GM18867 (cell line): ENCODE results near the gene SV2C.
"Not testable (repeated sequence)": the region's sequence is repeated elsewhere in the genome, so short reads cannot be mapped to it uniquely, and the experiment has no call there.

Experiments
- ATAC-seq: cut with Tn5 transposase; IDR thresholded peaks from one replicate; pipeline ENCODE4 v1.9.1; 2021; ENCODE audit warnings: mild to moderate bottlenecking, moderate library complexity; ENCODE audit not compliant: unreplicated experiment

The SV2C gene

DNA sequence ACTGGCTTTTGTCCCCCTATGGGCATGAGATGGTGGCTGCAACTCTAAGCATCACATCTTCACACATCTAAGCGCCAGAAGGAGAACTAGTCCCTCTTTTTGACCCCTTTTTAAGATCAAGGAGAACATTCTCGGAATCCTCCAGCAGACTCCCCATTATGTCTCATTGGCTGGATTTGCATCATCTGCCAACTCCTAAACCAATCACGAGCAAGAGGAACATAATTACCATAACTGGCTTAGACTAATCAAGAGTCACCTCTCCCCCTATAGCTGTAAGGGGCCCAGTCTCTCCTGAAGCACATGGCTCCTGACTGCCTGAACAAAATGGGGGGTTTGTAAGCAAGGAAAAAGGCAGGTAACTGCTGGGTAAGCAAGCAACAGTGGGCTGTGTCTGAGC lies 251.4 kb downstream of the SV2C start:
- ATAC-seq = no peak

DNA sequence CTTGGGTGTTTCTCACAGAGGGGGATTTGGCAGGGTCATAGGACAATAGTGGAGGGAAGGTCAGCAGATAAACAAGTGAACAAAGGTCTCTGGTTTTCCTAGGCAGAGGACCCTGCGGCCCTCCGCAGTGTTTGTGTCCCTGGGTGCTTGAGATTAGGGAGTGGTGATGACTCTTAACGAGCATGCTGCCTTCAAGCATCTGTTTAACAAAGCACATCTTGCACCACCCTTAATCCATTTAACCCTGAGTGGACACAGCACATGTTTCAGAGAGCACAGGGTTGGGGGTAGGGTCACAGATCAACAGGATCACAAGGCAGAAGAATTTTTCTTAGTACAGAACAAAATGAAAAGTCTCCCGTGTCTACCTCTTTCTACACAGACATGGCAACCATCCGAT lies 252.3 kb downstream of the SV2C start:
- ATAC-seq = not testable (repeated sequence)

DNA sequence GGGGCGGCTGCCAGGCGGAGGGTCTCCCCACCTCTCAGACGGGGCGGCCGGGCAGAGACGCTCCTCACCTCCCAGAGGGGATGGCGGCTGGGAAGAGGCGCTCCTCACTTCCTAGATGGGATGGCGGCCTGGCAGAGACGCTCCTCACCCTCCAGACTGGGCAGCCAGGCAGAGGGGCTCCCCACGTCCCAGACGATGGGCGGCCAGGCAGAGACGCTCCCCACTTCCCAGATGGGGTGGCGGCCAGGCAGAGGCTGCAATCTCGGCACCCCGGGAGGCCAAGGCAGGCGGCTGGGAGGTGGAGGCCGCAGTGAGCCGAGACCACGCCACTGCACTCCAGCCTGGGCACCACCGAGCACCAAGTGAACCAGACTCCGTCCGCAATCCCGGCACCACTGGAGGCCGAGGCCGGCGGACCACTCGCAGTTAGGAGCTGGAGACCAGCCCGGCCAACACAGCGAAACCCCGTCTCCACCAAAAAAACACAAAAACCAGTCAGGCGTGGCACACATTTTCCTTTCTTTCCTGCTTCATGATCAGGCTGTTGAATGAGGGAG lies 253.1 kb downstream of the SV2C start:
- not testable (repeated sequence) for ATAC-seq

DNA sequence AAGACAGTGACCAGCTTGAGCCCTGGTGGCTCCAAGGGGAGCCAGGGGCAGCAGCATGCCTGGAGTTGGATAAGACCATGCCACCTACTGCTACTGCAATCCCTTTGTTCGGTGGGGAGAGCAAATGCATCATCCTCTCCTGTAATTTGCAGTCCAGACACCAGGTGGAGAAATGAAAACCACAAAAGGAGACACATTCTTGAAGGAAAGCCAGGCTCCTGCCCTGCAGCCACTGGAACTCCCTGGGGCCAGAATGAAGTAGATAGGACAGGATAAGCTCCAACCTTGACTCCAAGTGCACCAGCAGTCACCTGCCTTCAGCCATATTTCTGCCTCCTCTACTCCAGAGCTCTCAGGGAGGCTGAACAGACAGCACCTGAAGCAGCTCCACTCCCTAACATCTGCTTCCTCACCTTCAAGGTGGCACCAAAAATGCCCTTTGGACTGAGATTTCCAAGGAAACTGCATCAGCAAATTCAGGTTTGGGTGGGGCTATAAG lies 254.8 kb downstream of the SV2C start:
- peak; percentile 81 for ATAC-seq

DNA sequence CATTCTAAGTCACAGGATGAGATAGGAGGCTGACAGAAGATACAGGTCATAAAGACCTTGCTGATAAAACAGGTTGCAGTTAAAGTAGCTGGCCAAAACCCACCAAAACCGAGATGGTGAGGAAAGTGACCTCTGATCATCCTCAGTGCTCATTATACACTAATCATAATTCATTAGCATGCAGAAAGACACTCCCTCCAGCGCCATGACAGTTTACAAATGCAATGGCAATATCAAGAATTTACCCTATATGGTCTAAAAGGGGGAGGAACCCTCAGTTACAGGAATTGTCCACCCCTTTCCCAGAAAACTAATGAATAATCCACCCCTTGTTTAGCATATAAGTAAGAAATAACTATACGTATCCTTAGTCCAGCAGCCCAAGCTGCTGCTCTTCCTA lies 256.7 kb downstream of the SV2C start:
- no peak for ATAC-seq

DNA sequence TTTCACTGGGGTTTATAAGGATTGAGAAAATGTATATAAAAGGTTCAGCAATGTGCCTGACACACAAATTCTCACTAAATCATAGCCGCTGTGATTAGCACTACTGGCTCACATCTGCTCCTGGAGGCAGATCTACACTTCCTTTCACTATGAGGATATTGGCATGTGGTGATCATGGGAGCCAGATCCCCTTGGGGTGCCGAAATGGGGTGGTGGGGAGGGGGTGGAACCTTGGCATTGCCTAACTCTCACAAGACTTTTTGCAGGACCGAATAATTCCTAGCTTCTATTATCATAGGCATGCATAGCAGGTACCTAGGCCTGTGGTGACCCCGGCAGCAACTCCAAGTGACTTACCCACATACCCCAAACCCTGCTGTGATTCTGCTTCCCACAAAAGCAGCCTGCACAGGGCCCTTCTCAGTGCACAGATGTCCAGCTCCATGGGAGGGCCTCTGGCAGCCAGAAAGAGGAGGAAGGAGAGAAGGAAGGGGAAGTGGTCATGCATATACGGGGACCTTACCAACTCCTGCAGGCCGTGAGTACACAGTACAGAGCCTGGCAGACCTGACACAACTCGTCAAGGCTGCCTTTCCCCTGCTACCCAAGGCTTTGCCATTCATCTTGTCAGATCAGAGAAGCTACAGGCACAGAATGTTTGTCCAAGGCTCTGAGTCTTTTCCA lies 258.6 kb downstream of the SV2C start:
- no peak for ATAC-seq

DNA sequence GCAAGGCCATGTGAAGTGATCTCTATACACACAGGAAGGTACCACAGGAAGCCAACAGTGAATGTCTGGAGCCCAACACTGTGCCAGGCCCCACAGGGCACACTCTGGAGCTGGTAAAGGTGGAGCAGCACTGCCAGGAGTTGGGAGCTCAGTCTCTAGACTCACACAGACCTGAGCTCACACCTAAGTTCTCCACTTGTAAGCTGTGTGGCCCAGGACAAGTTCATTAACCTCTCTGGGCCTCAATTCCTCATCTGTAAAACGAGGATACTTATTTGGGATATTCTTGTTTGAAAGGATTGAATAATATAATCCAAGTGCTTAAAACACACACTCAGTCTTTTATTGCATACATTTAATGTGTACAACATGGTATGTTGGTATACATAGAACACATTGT lies 259.3 kb downstream of the SV2C start:
- no peak for ATAC-seq

DNA sequence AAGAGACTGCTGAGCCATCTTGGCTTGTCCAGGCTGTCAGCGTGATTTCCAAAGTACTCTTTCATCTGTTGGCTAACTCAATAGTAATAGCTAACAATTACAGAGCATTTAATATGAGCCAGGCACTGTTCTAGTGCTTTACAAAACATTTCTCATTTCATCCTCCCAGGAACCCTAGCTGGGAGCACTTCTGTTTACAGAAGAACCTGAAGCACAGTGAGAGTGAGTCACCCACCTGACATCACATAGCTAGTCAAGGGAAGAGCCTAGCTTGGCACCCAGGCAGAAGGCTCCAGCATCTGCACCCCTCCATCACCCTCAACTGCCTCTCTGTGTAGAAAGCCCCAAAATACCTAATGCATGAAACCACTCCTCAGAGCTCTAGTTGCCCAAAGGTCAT lies 262.4 kb downstream of the SV2C start:
- no peak for ATAC-seq

DNA sequence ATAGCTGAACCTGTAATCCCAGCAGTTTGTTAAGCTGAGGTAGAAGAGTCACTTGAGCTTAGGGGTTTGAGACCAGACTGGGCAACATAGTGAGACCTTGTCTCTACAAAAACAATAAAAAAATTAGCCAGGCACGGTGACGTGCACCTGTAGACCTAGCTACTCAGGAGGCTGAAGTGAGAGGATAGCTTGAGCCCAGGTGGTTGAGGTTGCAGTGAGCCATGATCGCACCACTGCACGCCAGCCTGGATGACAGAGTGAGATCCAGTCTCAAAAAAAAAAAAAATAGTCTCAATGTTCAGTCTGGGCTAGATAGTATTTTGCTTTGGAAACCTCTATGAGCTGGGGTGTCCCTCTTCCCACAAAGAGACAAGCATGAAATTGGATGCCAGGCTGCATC lies 268.0 kb downstream of the SV2C start:
- peak; percentile 18 for ATAC-seq

DNA sequence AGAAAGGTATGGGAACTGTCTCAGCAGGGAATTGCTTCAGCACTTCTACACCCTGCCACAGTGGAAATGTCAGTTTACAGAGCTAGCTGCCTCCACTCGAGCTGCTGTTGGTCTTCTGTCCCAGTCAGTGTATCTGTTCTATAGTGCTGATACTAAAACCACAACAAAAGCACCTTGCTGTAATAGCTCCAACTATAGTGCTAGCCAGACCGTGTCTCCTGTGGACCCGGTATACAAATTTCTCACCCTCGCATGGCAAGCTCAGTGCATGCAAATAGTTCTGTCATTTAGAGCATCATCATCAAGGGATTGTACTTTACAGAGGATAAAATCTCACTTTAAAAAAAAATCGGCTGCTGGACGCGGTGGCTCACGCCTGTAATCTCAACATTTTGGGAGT lies 268.4 kb downstream of the SV2C start:
- peak; percentile 100 for ATAC-seq

DNA sequence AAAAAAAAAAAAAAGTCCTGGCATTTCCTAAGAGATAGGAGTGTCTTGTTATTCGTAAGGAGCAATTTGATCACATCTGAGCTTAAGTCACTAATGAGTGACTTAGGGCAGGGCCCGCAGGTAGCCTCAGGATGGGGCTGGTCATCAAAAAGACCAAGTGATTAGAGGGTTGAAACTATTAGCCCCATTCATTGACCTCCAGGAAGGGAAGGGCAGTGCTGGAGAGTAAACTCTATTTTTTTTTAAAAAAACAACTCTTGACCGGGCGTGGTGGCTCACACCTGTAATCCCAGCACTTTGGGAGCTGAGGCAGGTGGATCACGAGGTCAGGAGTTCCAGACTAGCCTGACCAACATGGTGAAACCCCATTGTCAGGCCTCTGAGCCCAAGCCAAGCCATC lies 273.7 kb downstream of the SV2C start:
- no peak for ATAC-seq

DNA sequence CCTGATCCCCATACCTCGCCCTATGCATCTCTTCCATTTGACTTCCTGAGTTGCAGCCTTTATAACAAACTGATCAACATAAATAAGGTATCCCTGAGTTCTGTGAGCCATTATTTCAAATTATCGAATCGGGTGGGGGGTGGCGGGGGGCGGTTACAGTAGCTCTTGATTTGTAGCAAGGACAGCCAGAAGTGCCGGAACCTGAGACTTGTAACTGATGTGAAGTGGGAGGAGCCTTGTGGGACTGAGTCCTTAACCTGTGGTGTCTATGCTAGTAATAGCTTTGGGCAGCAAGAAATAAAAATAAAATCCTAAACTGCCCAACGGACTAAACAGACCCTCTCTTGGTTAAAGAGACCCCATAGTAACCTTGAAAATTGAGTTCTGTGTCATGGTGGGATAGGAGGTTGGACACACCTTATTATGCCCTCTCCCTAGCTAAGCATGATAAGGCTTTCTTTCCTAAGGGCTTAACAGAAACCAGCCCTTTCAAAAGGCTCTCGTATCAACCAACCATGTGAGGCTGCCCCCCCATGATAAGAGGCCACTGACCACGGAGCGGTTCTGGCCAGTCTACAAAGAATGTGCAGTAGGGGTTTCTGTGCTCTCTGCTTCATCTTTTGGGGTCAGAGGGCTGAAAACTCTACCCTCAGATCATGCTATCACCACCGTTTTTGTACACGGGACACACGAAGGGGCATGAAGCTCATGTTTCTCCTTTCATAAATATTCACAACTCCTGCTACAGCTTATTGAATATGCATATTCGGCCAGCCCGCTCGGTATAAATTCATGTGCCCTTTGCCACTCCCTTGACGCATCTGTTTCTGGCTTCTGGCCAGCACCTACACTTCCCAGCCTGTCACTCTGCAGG lies 280.4 kb downstream of the SV2C start:
- no peak for ATAC-seq

DNA sequence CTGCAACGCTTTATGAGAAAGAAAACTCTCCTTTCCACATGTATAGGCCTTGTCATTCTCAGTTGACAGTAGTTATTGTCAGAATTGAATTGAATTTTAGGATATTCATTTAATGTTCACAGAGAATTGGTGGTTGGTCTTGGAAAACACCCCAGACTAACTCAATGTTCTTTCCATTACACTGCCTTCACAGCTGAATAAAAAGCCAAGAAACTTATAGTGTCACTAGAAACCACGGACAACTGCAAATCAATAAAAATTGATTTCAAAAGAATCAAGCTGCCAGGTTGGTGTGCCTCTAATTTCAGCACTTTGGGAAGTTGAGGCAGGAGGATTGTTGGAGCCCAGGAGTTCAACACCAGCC lies 281.0 kb downstream of the SV2C start:
- ATAC-seq = no peak

DNA sequence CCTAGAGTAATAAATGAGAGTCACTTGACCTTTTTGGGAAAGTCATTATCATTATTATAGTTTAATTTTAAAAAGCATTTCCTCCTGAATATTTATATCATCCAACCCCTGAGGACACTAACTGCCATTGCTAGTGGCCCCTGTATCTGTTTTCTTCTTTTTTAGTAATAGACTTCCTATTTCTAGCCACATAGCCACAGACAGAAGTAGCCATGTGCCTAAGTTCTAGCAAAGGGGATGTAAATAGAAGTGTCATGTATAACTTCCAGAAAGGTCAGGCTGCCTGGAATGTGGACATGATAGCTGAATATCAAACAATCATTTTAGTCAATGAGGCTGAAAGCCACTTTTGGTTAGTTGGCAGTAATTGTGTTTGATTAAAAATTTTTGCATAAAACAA lies 282.4 kb downstream of the SV2C start:
- ATAC-seq = no peak

DNA sequence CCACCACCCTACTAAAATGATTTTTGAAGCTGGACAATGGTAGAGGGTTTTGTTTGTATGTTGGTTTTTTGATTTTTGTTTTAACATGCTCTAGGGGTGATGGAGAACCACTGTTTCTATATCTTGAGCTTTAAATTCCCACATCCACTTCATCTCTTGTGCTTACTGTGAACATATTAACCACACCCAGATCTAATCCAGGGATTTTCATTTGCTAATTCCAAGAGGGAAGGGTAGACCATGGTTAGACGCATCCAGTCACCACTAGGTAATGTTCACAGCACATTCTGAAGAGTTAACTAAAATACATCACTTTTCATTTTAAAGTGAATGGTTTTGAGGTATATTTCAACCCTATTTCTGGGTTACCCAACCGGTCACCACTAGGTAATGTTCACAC lies 283.4 kb downstream of the SV2C start:
- no peak for ATAC-seq

DNA sequence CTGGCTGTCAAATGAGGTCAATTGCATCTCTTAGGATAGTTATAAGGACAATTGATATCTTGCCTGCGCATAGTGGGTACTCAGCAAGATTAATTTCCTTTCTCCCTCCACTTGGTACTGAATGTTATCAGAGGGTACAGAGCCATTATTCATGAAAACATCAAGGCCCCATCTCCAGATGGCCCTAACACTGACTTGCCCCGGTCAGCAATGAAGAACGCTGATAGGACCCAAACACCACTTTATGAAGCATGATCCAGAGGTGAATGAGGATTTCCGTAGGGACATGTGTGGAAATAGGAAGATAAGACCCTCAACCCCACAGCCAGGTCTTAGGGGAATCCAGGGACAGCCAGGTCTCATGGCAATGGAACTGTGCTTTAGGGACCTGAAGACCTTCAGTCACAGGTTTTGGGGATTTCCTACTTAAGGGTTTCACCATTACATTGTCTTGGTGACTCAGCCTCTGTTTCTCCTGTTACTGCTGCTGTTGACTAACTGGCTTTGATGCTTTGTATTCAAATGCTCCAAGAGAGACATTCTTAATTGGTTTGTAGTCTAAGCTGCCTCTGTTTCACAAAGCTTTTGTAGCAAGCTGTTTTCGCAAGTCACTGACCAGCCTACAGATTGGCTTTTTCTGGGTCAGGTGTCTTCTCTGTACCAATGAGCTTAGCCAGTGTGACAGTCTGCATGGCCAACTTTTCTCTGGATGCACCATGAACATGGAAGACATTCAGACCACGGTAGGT lies 284.6 kb downstream of the SV2C start:
- no peak for ATAC-seq

DNA sequence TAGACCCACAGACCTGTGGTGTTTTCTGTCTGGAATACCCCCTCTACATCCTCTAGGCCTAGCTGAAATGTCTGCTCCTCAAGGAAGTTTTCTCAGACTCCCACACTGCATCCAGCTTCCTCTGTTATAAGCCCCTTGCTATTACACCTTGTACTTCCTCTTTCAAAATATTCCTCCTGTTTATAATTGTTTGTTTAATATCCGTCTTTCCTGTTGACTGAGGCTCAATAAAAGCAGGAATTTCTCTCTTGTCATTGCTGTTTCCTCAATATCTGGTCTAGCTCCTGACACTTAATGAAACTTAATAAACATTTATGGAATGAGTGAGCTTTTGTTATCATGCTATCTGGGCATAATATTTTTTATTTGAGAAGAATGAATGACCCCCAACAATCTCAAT lies 285.8 kb downstream of the SV2C start:
- no peak for ATAC-seq

DNA sequence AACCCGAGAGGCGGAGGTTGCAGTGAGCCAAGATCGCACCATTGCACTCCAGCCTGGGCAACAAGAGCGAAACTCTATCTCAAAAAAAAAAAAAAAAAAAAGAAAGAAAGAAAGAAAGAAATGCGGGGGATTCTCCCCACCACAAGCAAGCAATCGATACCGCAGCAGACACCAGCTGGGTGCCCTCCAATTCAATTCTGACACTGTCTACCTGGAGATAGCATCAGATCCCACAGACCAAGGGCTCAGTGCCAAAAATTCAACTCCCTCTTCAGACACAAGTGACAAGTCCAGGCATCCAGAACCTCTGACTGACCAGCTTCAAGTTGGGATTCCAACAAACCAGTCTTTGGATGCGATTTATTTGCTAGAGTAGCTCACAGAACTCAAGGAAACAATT lies 286.5 kb downstream of the SV2C start:
- ATAC-seq = not testable (repeated sequence)

DNA sequence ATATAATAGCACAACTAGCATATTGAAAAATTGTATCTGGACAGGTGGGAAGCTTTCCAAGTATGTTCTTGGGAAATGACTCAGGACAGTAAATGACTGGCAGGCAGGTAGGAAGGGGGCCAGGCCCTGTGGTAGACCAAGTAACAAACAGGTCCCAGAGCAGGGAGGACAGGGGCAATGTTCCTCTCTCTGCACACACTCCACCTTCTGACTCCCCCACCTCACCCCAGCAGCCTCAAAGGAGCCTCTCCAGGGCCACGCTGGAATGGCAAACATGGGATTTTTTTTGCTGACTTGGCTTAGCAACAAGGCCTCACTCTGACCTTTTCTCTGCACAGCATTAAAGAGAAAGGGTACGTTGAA lies 288.8 kb downstream of the SV2C start:
- ATAC-seq = no peak

DNA sequence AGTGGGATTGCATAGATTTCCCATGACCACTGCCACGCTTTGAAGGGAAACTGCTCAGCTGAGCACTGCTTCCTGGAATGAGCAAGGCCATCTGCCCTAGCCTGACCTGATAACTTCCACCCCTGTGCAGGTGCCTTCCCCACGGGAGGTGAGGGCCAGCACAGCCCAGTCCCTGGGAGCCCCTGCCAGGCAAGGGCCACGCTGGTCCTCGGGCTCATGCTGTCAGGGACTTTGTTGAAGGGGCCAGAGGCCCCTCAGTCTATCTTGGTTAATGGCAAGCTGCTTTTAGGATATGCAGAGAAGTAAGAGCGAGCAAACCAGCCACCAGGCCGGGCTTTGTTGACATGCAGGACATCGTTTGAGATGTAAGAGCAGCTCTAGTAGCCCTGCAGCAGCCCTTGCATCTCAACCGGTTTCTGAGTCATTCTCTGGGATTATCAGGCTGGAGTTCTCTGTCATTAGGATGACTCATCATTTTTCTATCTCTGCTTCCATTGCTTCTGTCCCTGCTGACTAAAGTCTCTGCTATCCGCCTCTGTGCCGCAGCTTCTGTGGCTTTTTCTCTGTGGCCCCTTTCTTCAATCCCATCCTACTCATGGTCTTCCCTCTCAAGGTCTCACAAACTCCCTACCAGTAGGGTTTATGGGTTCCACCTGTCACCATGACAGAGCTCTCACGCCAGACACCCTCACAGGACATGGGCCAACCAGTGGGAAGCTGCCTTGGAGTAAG lies 289.3 kb downstream of the SV2C start:
- no peak for ATAC-seq
